HK-2 (cell line): ENCODE measurements around the gene AHNAK.
"Not testable (repeated sequence)": the region's sequence is repeated elsewhere in the genome, so short reads cannot be mapped to it uniquely, and the experiment has no call there.

Experiments
- DNase-seq: peaks from one replicate; pipeline ENCODE4 v3.0.0-alpha.2; 2018; ENCODE audit not compliant: unreplicated experiment

AHNAK gene

GRCh38 chr11:62535802-62536201, 10.8 kb downstream of the AHNAK start:
- DNase-seq, result no peak

GRCh38 chr11:62534779-62535545, 11.6 kb downstream of the AHNAK start:
- no peak for DNase-seq

- no peak for DNase-seq
Observed at GRCh38 chr11:62532096-62532495, 14.5 kb downstream of the AHNAK start.

GRCh38 chr11:62516736-62517371, 29.8 kb downstream of the AHNAK start:
- no peak for DNase-seq

- DNase-seq, result no peak
Observed at GRCh38 chr11:62514151-62514550, 32.5 kb downstream of the AHNAK start.

- no peak for DNase-seq
Observed at GRCh38 chr11:62513626-62514025, 33.0 kb downstream of the AHNAK start.

GRCh38 chr11:62512961-62513360, 33.6 kb downstream of the AHNAK start:
- DNase-seq, result no peak

GRCh38 chr11:62508336-62509058, 38.1 kb downstream of the AHNAK start:
- peak; percentile 77 for DNase-seq

GRCh38 chr11:62507125-62507422, 39.5 kb downstream of the AHNAK start:
- DNase-seq, result no peak

- DNase-seq, result no peak
Observed at GRCh38 chr11:62506413-62507124, 40.0 kb downstream of the AHNAK start.

GRCh38 chr11:62505440-62506091, 41.0 kb downstream of the AHNAK start:
- no peak for DNase-seq

GRCh38 chr11:62505059-62505439, 41.6 kb downstream of the AHNAK start:
- DNase-seq, result no peak

- DNase-seq, result no peak
Observed at GRCh38 chr11:62504158-62504973, 42.2 kb downstream of the AHNAK start.

- DNase-seq, result no peak
Observed at GRCh38 chr11:62502030-62502730, 44.4 kb downstream of the AHNAK start.

- no peak for DNase-seq
Observed at GRCh38 chr11:62501432-62501891, 45.1 kb downstream of the AHNAK start.

GRCh38 chr11:62500650-62501030, 46.0 kb downstream of the AHNAK start:
- DNase-seq, result no peak

- DNase-seq, result no peak
Observed at GRCh38 chr11:62499944-62500649, 46.5 kb downstream of the AHNAK start.

GRCh38 chr11:62499311-62499943, 47.2 kb downstream of the AHNAK start:
- DNase-seq, result not testable (repeated sequence)
